ENCODE measurements around the gene FOS. TPM values are rescaled to one million over a fixed set of nuclear protein-coding genes. Genes with fewer than 3 reads are reported as not detected.

FOS gene
- total RNA-seq, 4 donors from 2014 or later, result 77.0 to 526 (median 215) TPM

GRCh38 chr14:75318353-75318752, 39.7 kb downstream of the FOS start:
- TF ChIP-seq CTCF (IDR thresholded peaks at IDR 0.05; ENCODE audit: low read depth), result no peak

- TF ChIP-seq CTCF (IDR thresholded peaks at IDR 0.05; ENCODE audit: low read depth), result no peak
These were observed 40.4 kb downstream of the FOS start for GRCh38 chr14:75319021-75319420.

- TF ChIP-seq CTCF (IDR thresholded peaks at IDR 0.05; ENCODE audit: low read depth), result no peak
These were observed 41.6 kb downstream of the FOS start for GRCh38 chr14:75320196-75320595.

- no peak for TF ChIP-seq CTCF (IDR thresholded peaks at IDR 0.05; ENCODE audit: low read depth)
These were observed 44.1 kb downstream of the FOS start for GRCh38 chr14:75322746-75323145.

- no peak for TF ChIP-seq CTCF (IDR thresholded peaks at IDR 0.05; ENCODE audit: low read depth)
These were observed 44.9 kb downstream of the FOS start for GRCh38 chr14:75323571-75323970.

- no peak for TF ChIP-seq CTCF (IDR thresholded peaks at IDR 0.05; ENCODE audit: low read depth)
These were observed 50.0 kb downstream of the FOS start for GRCh38 chr14:75328558-75329155.

GRCh38 chr14:75329369-75329768, 50.7 kb downstream of the FOS start:
- no peak for TF ChIP-seq CTCF (IDR thresholded peaks at IDR 0.05; ENCODE audit: low read depth)
